Mesenteric fat pad (tissue), 1 donor: ENCODE data around the gene NOXRED1. TPM values are rescaled to one million over a fixed set of nuclear protein-coding genes. Genes with fewer than 3 reads are reported as not detected.

ENCODE experiments used
- DNase-seq: peaks from one replicate; pipeline ENCODE4 v3.0.0-alpha.2; 2020; ENCODE audit warnings: low spot score
- total RNA-seq: library from RNA; stranded (reverse); fragmentation: NEBNext Ultra II Directional; extraction: Animal tissue kit (Norgen Biotek cat#: 25700); gene quantifications from one replicate; pipeline ENCODE4 v1.2.1, GENCODE V29; 2021
- donor health status: DM: yes; HTN: yes; CAD: no.

The NOXRED1 gene
- total RNA-seq, 1 donor from 2014 or later: 0.29 TPM

DNA sequence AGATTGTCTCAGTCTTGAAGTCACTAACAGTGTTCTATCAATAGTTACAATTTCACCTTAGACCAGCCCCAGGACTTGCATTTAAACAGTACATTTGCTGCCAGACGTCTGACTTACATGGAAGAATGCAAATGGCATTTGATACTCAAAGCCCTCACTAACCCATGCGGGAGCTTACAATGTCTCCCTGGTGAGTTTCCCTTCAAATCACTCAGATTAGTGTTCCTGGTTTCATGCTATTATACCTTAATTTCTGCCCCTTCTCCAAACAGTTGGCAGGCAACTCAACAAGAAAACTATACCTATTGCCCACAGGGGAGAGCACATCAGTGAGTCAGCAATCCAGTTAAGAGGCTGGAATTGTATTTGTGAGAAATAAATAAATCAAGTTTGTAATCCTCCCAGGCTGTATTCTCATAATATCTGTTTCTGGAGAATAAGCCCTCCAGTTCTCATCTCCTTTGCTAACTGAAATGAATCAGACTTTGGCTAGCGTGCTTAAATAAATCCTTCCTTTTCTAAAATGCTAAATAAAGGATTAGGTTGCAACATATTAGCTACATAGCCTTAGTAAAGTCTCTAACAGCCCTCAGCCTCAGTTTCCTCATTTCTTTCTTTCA lies 78.8 kb downstream of the NOXRED1 start:
- no peak for DNase-seq

Other genes starting within 250 kb of the NOXRED1 start
- 0.51 TPM for gene TMEM63C, start 241.7 kb downstream of the NOXRED1 start, total RNA-seq
- not detected for gene NGB, start 152.3 kb downstream of the NOXRED1 start, total RNA-seq
- 27.2 TPM for gene POMT2, start 102.6 kb downstream of the NOXRED1 start, total RNA-seq
- 12.0 TPM for gene GSTZ1, start 102.5 kb downstream of the NOXRED1 start, total RNA-seq
- gene TMED8, start 46.4 kb downstream of the NOXRED1 start, total RNA-seq: 15.3 TPM
- gene SAMD15, start 46.1 kb downstream of the NOXRED1 start, total RNA-seq: 1.5 TPM
- gene VIPAS39, start 34.1 kb upstream of the NOXRED1 start, total RNA-seq: 13.8 TPM
- gene AHSA1, start 34.6 kb upstream of the NOXRED1 start, total RNA-seq: 120 TPM
- not detected for gene ISM2, start 75.3 kb upstream of the NOXRED1 start, total RNA-seq
- gene SPTLC2, start 193.1 kb upstream of the NOXRED1 start, total RNA-seq: 75.2 TPM